Esophagus mucosa (tissue), 1 donor: ENCODE measurements around the gene DDX47. TPM values are rescaled to one million over a fixed set of nuclear protein-coding genes. Genes with fewer than 3 reads are reported as not detected.

ENCODE experiments used
- ATAC-seq: fragments of 200-7000 bp; cut with Tn5 transposase; one replicate; pipeline ENCODE4 v1.9.1; 2020
- total RNA-seq: library from RNA; stranded (reverse); gene quantifications from one replicate; pipeline ENCODE4 v1.2.4, GENCODE V29; 2023
- donor health status: DM: yes; HTN: yes; CAD: no.

DDX47 gene
- 36.5 TPM for total RNA-seq

- ATAC-seq = peak; percentile 99
These were observed at the start of gene DDX47 for GRCh38 chr12:12813120-12814101. Gene DDX47, plus strand, starts transcription at chr12:12813346. Its CDS starts 22 bp downstream, at chr12:12813368.

- ATAC-seq = no peak
These were observed 48.3 kb upstream of the DDX47 start for GRCh38 chr12:12764824-12765223.

- no peak for ATAC-seq
These were observed 42.9 kb upstream of the DDX47 start for GRCh38 chr12:12770262-12770661.

- no peak for ATAC-seq
These were observed 38.4 kb upstream of the DDX47 start for GRCh38 chr12:12774791-12775190.

GRCh38 chr12:12776261-12776660 is 36.9 kb upstream of the DDX47 start:
- peak; percentile 32 for ATAC-seq

GRCh38 chr12:12777092-12777491 is 36.1 kb upstream of the DDX47 start:
- no peak for ATAC-seq

GRCh38 chr12:12779007-12779406 is 34.1 kb upstream of the DDX47 start:
- no peak for ATAC-seq

- peak; percentile 76 for ATAC-seq
These were observed 33.6 kb upstream of the DDX47 start for GRCh38 chr12:12779529-12779928.

GRCh38 chr12:12784116-12784515 is 29.0 kb upstream of the DDX47 start:
- ATAC-seq = no peak

GRCh38 chr12:12784911-12785814 is 28.0 kb upstream of the DDX47 start, which contains the start of gene APOLD1:
Gene APOLD1, plus strand, starts transcription at chr12:12785659. Its CDS starts 33 bp downstream, at chr12:12785692.
- peak; percentile 42 for ATAC-seq

GRCh38 chr12:12786351-12786705 is 26.8 kb upstream of the DDX47 start:
- ATAC-seq = peak; percentile 6

GRCh38 chr12:12786706-12787601 is 26.2 kb upstream of the DDX47 start:
- peak; percentile 91 for ATAC-seq

- no peak for ATAC-seq
These were observed 25.0 kb upstream of the DDX47 start for GRCh38 chr12:12788131-12788530.

GRCh38 chr12:12788675-12789368 is 24.3 kb upstream of the DDX47 start:
- ATAC-seq = peak; percentile 74

GRCh38 chr12:12790956-12791355 is 22.2 kb upstream of the DDX47 start:
- no peak for ATAC-seq

GRCh38 chr12:12791756-12792369 is 21.3 kb upstream of the DDX47 start:
- ATAC-seq = peak; percentile 11

- no peak for ATAC-seq
These were observed 20.7 kb upstream of the DDX47 start for GRCh38 chr12:12792421-12792820.

- peak; percentile 49 for ATAC-seq
These were observed 18.5 kb upstream of the DDX47 start for GRCh38 chr12:12794686-12795085.

GRCh38 chr12:12796171-12796570 is 17.0 kb upstream of the DDX47 start:
- ATAC-seq = no peak

- ATAC-seq = no peak
These were observed 16.0 kb upstream of the DDX47 start for GRCh38 chr12:12796928-12797793.
